ENCODE measurements around the gene CPXM2. TPM values are rescaled to one million over a fixed set of nuclear protein-coding genes. Genes with fewer than 3 reads are reported as not detected.

CPXM2 gene
- total RNA-seq, 2 donors from 2014 or later = not detected

- H3K9me3 Mint-ChIP-seq = no peaks in the 10 kb centered on the region
- H3K4me3 Mint-ChIP-seq = no peak overlapping the region
- no peaks in the 10 kb centered on the region for H3K4me1 Mint-ChIP-seq
- no peaks in the 10 kb centered on the region for H3K36me3 Mint-ChIP-seq (ENCODE audit: low read depth)
- H3K27ac Mint-ChIP-seq = no peak overlapping the region
- no peak for ATAC-seq (replicated peaks)
- H3K27me3 Mint-ChIP-seq = peaks cover 12% of the 10 kb centered on the region
Measured at GRCh38 chr10:123757853-123758252, 133.8 kb downstream of the CPXM2 start.

- Mint-ChIP-seq H3K36me3 (ENCODE audit: low read depth) (no peaks in the 10 kb centered on the region), H3K9me3 (peaks cover 5% of the 10 kb centered on the region), H3K4me1 (no peaks in the 10 kb centered on the region), H3K27ac (no peak overlapping the region), H3K4me3 (no peak overlapping the region), H3K27me3 (peaks cover 21% of the 10 kb centered on the region)
- no peak for ATAC-seq (replicated peaks)
Measured at GRCh38 chr10:123755061-123755460, 136.5 kb downstream of the CPXM2 start.

GRCh38 chr10:123754123-123754522 is 137.5 kb downstream of the CPXM2 start:
- Mint-ChIP-seq H3K36me3 (ENCODE audit: low read depth) (no peaks in the 10 kb centered on the region), H3K27me3 (peaks cover 24% of the 10 kb centered on the region), H3K4me3 (no peak overlapping the region), H3K4me1 (no peaks in the 10 kb centered on the region), H3K9me3 (peaks cover 5% of the 10 kb centered on the region), H3K27ac (no peak overlapping the region)
- ATAC-seq (replicated peaks) = no peak

- H3K36me3 Mint-ChIP-seq (ENCODE audit: low read depth) = no peaks in the 10 kb centered on the region
- peaks cover 5% of the 10 kb centered on the region for H3K9me3 Mint-ChIP-seq
- H3K4me3 Mint-ChIP-seq = no peak overlapping the region
- no peak for ATAC-seq (replicated peaks)
- peaks cover 26% of the 10 kb centered on the region for H3K27me3 Mint-ChIP-seq
- H3K27ac Mint-ChIP-seq = no peak overlapping the region
- H3K4me1 Mint-ChIP-seq = no peaks in the 10 kb centered on the region
Measured at GRCh38 chr10:123751342-123752134, 140.1 kb downstream of the CPXM2 start.

GRCh38 chr10:123750901-123751300 is 140.7 kb downstream of the CPXM2 start:
- Mint-ChIP-seq H3K4me3 (no peak overlapping the region), H3K27ac (no peak overlapping the region), H3K36me3 (ENCODE audit: low read depth) (no peaks in the 10 kb centered on the region), H3K9me3 (peaks cover 5% of the 10 kb centered on the region), H3K27me3 (peaks cover 27% of the 10 kb centered on the region), H3K4me1 (no peaks in the 10 kb centered on the region)
- no peak for ATAC-seq (replicated peaks)

GRCh38 chr10:123748711-123749110 is 142.9 kb downstream of the CPXM2 start:
- peaks cover 24% of the 10 kb centered on the region for H3K27me3 Mint-ChIP-seq
- H3K4me3 Mint-ChIP-seq = no peak overlapping the region
- H3K9me3 Mint-ChIP-seq = peaks cover 5% of the 10 kb centered on the region
- no peak overlapping the region for H3K27ac Mint-ChIP-seq
- no peak for ATAC-seq (replicated peaks)
- H3K36me3 Mint-ChIP-seq (ENCODE audit: low read depth) = no peaks in the 10 kb centered on the region
- H3K4me1 Mint-ChIP-seq = no peaks in the 10 kb centered on the region

- H3K36me3 Mint-ChIP-seq (ENCODE audit: low read depth) = no peaks in the 10 kb centered on the region
- H3K9me3 Mint-ChIP-seq = peaks cover 5% of the 10 kb centered on the region
- H3K4me1 Mint-ChIP-seq = no peaks in the 10 kb centered on the region
- no peak overlapping the region for H3K4me3 Mint-ChIP-seq
- ATAC-seq (replicated peaks) = no peak
- H3K27ac Mint-ChIP-seq = no peak overlapping the region
- H3K27me3 Mint-ChIP-seq = peaks cover 26% of the 10 kb centered on the region
Measured at GRCh38 chr10:123747426-123747825, 144.2 kb downstream of the CPXM2 start.

GRCh38 chr10:123746942-123747341 is 144.7 kb downstream of the CPXM2 start:
- no peak for ATAC-seq (replicated peaks)
- Mint-ChIP-seq H3K36me3 (ENCODE audit: low read depth) (no peaks in the 10 kb centered on the region), H3K27me3 (peaks cover 26% of the 10 kb centered on the region), H3K9me3 (peaks cover 5% of the 10 kb centered on the region), H3K4me1 (no peaks in the 10 kb centered on the region), H3K27ac (no peak overlapping the region), H3K4me3 (no peak overlapping the region)

GRCh38 chr10:123746520-123746919 is 145.1 kb downstream of the CPXM2 start:
- H3K4me3 Mint-ChIP-seq = no peak overlapping the region
- no peak for ATAC-seq (replicated peaks)

GRCh38 chr10:123746061-123746460 is 145.5 kb downstream of the CPXM2 start:
- ATAC-seq (replicated peaks) = no peak
- H3K36me3 Mint-ChIP-seq (ENCODE audit: low read depth) = no peaks in the 10 kb centered on the region
- peaks cover 5% of the 10 kb centered on the region for H3K9me3 Mint-ChIP-seq
- H3K4me1 Mint-ChIP-seq = no peaks in the 10 kb centered on the region
- peaks cover 22% of the 10 kb centered on the region for H3K27me3 Mint-ChIP-seq
- no peak overlapping the region for H3K4me3 Mint-ChIP-seq
- H3K27ac Mint-ChIP-seq = no peak overlapping the region

More at GRCh38 chr10:123746520-123746919, 145.1 kb downstream of the CPXM2 start:
- Mint-ChIP-seq H3K36me3 (ENCODE audit: low read depth) (no peaks in the 10 kb centered on the region), H3K4me1 (no peaks in the 10 kb centered on the region), H3K27me3 (peaks cover 24% of the 10 kb centered on the region), H3K9me3 (peaks cover 5% of the 10 kb centered on the region), H3K27ac (no peak overlapping the region)

GRCh38 chr10:123744224-123744536 is 147.4 kb downstream of the CPXM2 start:
- ATAC-seq (replicated peaks) = no peak
- no peak overlapping the region for H3K4me3 Mint-ChIP-seq
- H3K9me3 Mint-ChIP-seq = no peaks in the 10 kb centered on the region
- H3K4me1 Mint-ChIP-seq = no peaks in the 10 kb centered on the region
- H3K27me3 Mint-ChIP-seq = peaks cover 12% of the 10 kb centered on the region
- H3K36me3 Mint-ChIP-seq (ENCODE audit: low read depth) = no peaks in the 10 kb centered on the region
- H3K27ac Mint-ChIP-seq = no peak overlapping the region

GRCh38 chr10:123743441-123744223 is 148.0 kb downstream of the CPXM2 start:
- Mint-ChIP-seq H3K27me3 (peaks cover 12% of the 10 kb centered on the region), H3K4me3 (no peak overlapping the region), H3K27ac (no peak overlapping the region), H3K9me3 (peaks cover 3% of the 10 kb centered on the region), H3K4me1 (no peaks in the 10 kb centered on the region), H3K36me3 (ENCODE audit: low read depth) (no peaks in the 10 kb centered on the region)
- no peak for ATAC-seq (replicated peaks)

GRCh38 chr10:123742751-123743440 is 148.7 kb downstream of the CPXM2 start:
- H3K36me3 Mint-ChIP-seq (ENCODE audit: low read depth) = no peaks in the 10 kb centered on the region
- no peak overlapping the region for H3K27ac Mint-ChIP-seq
- H3K27me3 Mint-ChIP-seq = peaks cover 12% of the 10 kb centered on the region
- H3K4me3 Mint-ChIP-seq = no peak overlapping the region
- ATAC-seq (replicated peaks) = no peak
- H3K4me1 Mint-ChIP-seq = no peaks in the 10 kb centered on the region
- H3K9me3 Mint-ChIP-seq = peaks cover 3% of the 10 kb centered on the region

GRCh38 chr10:123741711-123742110 is 149.9 kb downstream of the CPXM2 start:
- no peak for ATAC-seq (replicated peaks)

More at GRCh38 chr10:123741711-123742110, 149.9 kb downstream of the CPXM2 start:
- H3K36me3 Mint-ChIP-seq (ENCODE audit: low read depth) = no peaks in the 10 kb centered on the region
- no peak overlapping the region for H3K27ac Mint-ChIP-seq
- no peaks in the 10 kb centered on the region for H3K4me1 Mint-ChIP-seq
- no peak overlapping the region for H3K4me3 Mint-ChIP-seq
- peaks cover 12% of the 10 kb centered on the region for H3K27me3 Mint-ChIP-seq
- peaks cover 3% of the 10 kb centered on the region for H3K9me3 Mint-ChIP-seq

All from activated T-helper 17 cell treated with anti-CD3 and anti-CD28 coated beads, Interleukin-2, amount 50 U/mL, for 72 hours (primary cell).